ENCODE results near the gene RELN. TPM values are rescaled to one million over a fixed set of nuclear protein-coding genes. Genes with fewer than 3 reads are reported as not detected.

RELN gene
- total RNA-seq, 1 donor from 2014 or later: 5.7 TPM

DNA sequence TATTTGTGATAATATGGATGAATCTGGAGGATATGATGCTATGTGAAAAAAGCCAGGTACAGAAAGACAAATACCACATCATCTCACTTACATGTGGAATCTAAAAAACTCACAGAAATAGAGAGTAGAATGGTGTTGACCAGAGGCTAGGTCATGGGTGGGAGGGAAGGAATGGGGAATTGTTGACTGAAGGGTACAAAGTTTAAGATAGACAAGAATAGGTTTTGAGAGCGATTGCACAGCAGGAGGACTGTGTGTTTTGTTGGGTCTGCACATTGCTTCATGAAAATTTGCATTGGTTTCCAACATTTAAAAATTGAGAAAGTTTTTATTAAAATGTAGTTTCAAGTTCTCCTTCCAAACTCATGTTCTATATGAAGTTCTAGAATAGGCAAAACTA, 551.8 kb downstream of the RELN start:
- TF ChIP-seq, protein P1, sequence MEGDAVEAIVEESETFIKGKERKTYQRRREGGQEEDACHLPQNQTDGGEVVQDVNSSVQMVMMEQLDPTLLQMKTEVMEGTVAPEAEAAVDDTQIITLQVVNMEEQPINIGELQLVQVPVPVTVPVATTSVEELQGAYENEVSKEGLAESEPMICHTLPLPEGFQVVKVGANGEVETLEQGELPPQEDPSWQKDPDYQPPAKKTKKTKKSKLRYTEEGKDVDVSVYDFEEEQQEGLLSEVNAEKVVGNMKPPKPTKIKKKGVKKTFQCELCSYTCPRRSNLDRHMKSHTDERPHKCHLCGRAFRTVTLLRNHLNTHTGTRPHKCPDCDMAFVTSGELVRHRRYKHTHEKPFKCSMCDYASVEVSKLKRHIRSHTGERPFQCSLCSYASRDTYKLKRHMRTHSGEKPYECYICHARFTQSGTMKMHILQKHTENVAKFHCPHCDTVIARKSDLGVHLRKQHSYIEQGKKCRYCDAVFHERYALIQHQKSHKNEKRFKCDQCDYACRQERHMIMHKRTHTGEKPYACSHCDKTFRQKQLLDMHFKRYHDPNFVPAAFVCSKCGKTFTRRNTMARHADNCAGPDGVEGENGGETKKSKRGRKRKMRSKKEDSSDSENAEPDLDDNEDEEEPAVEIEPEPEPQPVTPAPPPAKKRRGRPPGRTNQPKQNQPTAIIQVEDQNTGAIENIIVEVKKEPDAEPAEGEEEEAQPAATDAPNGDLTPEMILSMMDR (IDR thresholded peaks at IDR 0.05; ENCODE audit: partially characterized antibody, unreplicated experiment): no peak
- Mint-ChIP-seq H3K9me3 (ENCODE audit: unreplicated experiment) (no peaks in the 10 kb centered on the region), H3K27me3 (ENCODE audit: unreplicated experiment) (no peaks in the 10 kb centered on the region), H3K4me3 (ENCODE audit: unreplicated experiment) (no peak overlapping the region), H3K4me1 (ENCODE audit: low read depth, unreplicated experiment) (no peaks in the 10 kb centered on the region), H3K36me3 (ENCODE audit: unreplicated experiment) (peaks cover 7% of the 10 kb centered on the region), H3K27ac (ENCODE audit: unreplicated experiment) (no peak overlapping the region)
- DNase-seq: no peak

DNA sequence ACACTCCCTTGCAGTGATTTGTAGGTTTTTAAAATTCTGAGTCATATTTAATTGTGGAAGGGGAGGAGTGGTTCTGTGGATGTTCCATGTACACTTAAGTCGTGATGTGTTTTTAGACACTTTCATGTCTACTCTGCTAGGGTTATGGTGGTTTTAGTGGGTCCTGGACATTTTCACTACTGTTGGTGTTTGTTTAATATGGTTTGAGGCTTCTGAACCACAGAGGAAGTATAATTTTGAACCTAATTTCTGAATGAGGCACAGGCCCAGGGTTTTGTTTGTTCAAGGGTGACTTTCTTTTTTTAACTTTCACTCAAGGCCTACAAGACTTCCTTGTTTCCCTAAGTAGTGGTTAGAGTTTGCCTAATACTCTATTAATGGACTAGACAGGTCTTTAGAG, 556.7 kb downstream of the RELN start:
- Mint-ChIP-seq H3K4me3 (ENCODE audit: unreplicated experiment) (no peak overlapping the region), H3K27ac (ENCODE audit: unreplicated experiment) (no peak overlapping the region), H3K27me3 (ENCODE audit: unreplicated experiment) (no peaks in the 10 kb centered on the region), H3K4me1 (ENCODE audit: low read depth, unreplicated experiment) (no peaks in the 10 kb centered on the region), H3K36me3 (ENCODE audit: unreplicated experiment) (peaks cover 7% of the 10 kb centered on the region), H3K9me3 (ENCODE audit: unreplicated experiment) (no peaks in the 10 kb centered on the region)
- DNase-seq: no peak
- TF ChIP-seq, protein P1 (IDR thresholded peaks at IDR 0.05; ENCODE audit: partially characterized antibody, unreplicated experiment): no peak

DNA sequence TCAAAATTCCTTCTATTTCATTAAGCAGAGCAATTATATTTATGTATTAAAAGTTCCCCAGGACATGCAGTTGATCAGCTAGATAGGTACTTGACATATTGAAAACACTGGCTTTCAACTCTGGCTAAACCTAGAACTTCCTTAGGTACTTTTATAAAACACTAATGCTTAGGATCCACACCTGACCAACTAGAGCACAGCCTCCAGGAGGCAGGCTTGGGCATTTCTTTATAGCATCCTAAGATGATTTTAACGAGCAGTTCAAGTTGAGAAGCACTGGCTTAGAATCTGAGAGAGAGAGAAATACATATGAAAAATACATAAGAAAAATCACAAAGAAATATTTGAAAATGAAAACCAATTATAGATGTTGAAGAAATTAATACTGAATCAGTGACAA, 564.3 kb downstream of the RELN start:
- TF ChIP-seq, protein P1 (IDR thresholded peaks at IDR 0.05; ENCODE audit: partially characterized antibody, unreplicated experiment): no peak
- H3K27ac Mint-ChIP-seq (ENCODE audit: unreplicated experiment): no peak overlapping the region
- no peak overlapping the region for H3K4me3 Mint-ChIP-seq (ENCODE audit: unreplicated experiment)
- peaks cover 4% of the 10 kb centered on the region for H3K4me1 Mint-ChIP-seq (ENCODE audit: low read depth, unreplicated experiment)
- H3K9me3 Mint-ChIP-seq (ENCODE audit: unreplicated experiment): no peaks in the 10 kb centered on the region
- no peak for DNase-seq
- H3K27me3 Mint-ChIP-seq (ENCODE audit: unreplicated experiment): no peaks in the 10 kb centered on the region
- no peaks in the 10 kb centered on the region for H3K36me3 Mint-ChIP-seq (ENCODE audit: unreplicated experiment)

DNA sequence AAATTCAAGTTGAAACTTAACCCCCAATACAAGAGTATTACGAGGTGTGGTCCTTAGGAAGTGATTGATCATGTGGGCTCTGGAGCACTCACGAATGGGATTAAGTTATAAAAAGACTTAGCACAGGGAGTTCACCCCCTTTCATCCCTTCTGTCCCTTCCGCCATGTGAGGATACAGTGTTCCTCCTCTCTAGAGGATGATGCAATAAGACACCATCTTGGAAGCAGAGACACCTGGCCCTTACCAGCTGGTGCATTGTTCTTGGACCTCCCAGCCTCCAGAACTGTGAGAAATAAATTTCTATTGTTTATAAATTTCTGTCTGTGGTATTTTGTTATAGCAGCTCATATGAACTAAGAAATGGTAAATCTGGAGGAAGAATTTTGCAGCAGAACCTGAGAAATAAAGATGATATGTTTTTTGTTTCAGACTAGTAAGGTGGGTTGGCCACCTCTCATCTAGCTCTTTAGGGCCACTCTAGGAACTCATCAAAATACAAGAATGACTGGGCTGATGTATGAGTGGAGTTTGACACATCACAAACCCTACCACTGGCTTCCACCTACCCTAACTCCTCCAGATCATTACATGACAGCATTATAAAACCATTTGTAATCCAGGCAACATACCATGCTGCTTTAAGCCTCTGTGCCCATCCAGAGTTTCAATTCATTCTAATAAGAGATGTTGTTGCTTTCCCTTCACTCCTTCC, 565.8 kb downstream of the RELN start:
- TF ChIP-seq, protein P1 (IDR thresholded peaks at IDR 0.05; ENCODE audit: partially characterized antibody, unreplicated experiment): no peak
- no peaks in the 10 kb centered on the region for H3K36me3 Mint-ChIP-seq (ENCODE audit: unreplicated experiment)
- no peak overlapping the region for H3K4me3 Mint-ChIP-seq (ENCODE audit: unreplicated experiment)
- no peaks in the 10 kb centered on the region for H3K9me3 Mint-ChIP-seq (ENCODE audit: unreplicated experiment)
- no peaks in the 10 kb centered on the region for H3K27me3 Mint-ChIP-seq (ENCODE audit: unreplicated experiment)
- H3K27ac Mint-ChIP-seq (ENCODE audit: unreplicated experiment): no peak overlapping the region
- H3K4me1 Mint-ChIP-seq (ENCODE audit: low read depth, unreplicated experiment): peaks cover 4% of the 10 kb centered on the region
- no peak for DNase-seq

Other genes with a start within 250 kb of the RELN start
- gene ORC5, start 218.4 kb upstream of the RELN start, total RNA-seq (ENCODE audit: unreplicated experiment): 14.7 TPM

Data from glutamatergic neuron (in vitro differentiated cells).